MM.1S (cell line): Measurements from ENCODE around the gene SPATS2.

Experiments used
- DNase-seq: peaks from one replicate; pipeline ENCODE4 v3.0.0-alpha.2; 2015
- H2AFZ ChIP-seq: fragments of 300-600 bp; sonication (generic); 2 replicates; pipeline ENCODE4 v1.6.0; 2016; ENCODE audit warnings: antibody characterized with exemption, low read length
- H3F3A ChIP-seq: fragments of 300-600 bp; sonication (generic); 2 replicates; pipeline ENCODE4 v1.6.1; 2016; ENCODE audit warnings: mild to moderate bottlenecking, antibody characterized with exemption, low read length, moderate library complexity, mixed read lengths; ENCODE audit not compliant: insufficient read depth
- H3K27ac ChIP-seq: fragments of 300-600 bp; sonication (generic); 2 replicates; pipeline ENCODE4 v1.5.1; 2016; ENCODE audit warnings: mild to moderate bottlenecking, low read length
- H3K27me3 ChIP-seq: fragments of 300-600 bp; sonication (generic); replicated peaks from 2 replicates; pipeline ENCODE4 v1.6.0; 2016; ENCODE audit warnings: low read length; ENCODE audit not compliant: insufficient read depth
- H3K36me3 ChIP-seq: fragments of 300-600 bp; sonication (generic); replicated peaks from 2 replicates; pipeline ENCODE4 v1.6.1; 2016; ENCODE audit warnings: mild to moderate bottlenecking, low read length, mixed read lengths; ENCODE audit not compliant: insufficient read depth
- H3K4me1 ChIP-seq: fragments of 300-600 bp; sonication (generic); 2 replicates; pipeline ENCODE4 v1.6.1; 2016; ENCODE audit warnings: low read length, mixed read lengths
- H3K4me2 ChIP-seq: fragments of 300-600 bp; sonication (generic); 2 replicates; pipeline ENCODE4 v1.6.0; 2016; ENCODE audit warnings: low read depth, low read length
- H3K4me3 ChIP-seq: fragments of 300-600 bp; sonication (generic); 2 replicates; pipeline ENCODE4 v1.5.1; 2016; ENCODE audit warnings: low read length, mixed read lengths
- H3K79me2 ChIP-seq: fragments of 300-600 bp; sonication (generic); 2 replicates; pipeline ENCODE4 v1.6.1; 2016; ENCODE audit warnings: mixed run types, low read length, mixed read lengths
- H3K9ac ChIP-seq: fragments of 300-600 bp; sonication (generic); 2 replicates; pipeline ENCODE4 v1.6.1; 2016; ENCODE audit warnings: low read length, mixed read lengths
- H3K9me2 ChIP-seq: fragments of 300-600 bp; sonication (generic); replicated peaks from 2 replicates; pipeline ENCODE4 v1.6.1; 2016; ENCODE audit warnings: mild to moderate bottlenecking, low read length, mixed read lengths; ENCODE audit not compliant: insufficient read depth
- H3K9me3 ChIP-seq: fragments of 300-600 bp; sonication (generic); replicated peaks from 2 replicates; pipeline ENCODE4 v1.6.1; 2016; ENCODE audit warnings: mild to moderate bottlenecking, low read length, mixed read lengths; ENCODE audit not compliant: insufficient read depth
- H4K20me1 ChIP-seq: fragments of 300-600 bp; sonication (generic); 2 replicates; pipeline ENCODE4 v1.6.1; 2016; ENCODE audit warnings: mild to moderate bottlenecking, low read length, moderate library complexity, mixed read lengths; ENCODE audit not compliant: insufficient read depth
- CTCF ChIP-seq: fragments of 300-600 bp; sonication (generic); IDR thresholded peaks from 2 replicates; pipeline ENCODE4 v1.5.1; 2016; ENCODE audit warnings: antibody characterized with exemption, low read length, mixed read lengths
- EZH2 ChIP-seq: fragments of 300-600 bp; sonication (generic); optimal IDR thresholded peaks from 2 replicates; pipeline ENCODE3; 2017; ENCODE audit warnings: low read depth, mild to moderate bottlenecking, antibody characterized with exemption, low read length, mixed read lengths
- EZH2phosphoT487 ChIP-seq: fragments of 300-600 bp; sonication (generic); IDR thresholded peaks from 2 replicates; pipeline ENCODE4 v1.6.1; 2018; ENCODE audit warnings: antibody characterized with exemption, low read length

SPATS2 gene

GRCh38 chr12:49501895-49502294 lies 134.6 kb downstream of the SPATS2 start:
- Histone ChIP-seq H2AFZ (no peak overlapping the region), H3K27me3 (no peaks in the 10 kb centered on the region), H3K4me2 (peak overlapping the region; percentile 4; the same call in 1 of the 2 replicates), H3K9me2 (no peaks in the 10 kb centered on the region), H3K9me3 (no peaks in the 10 kb centered on the region), H3K36me3 (peaks cover 10% of the 10 kb centered on the region), H3K79me2 (peaks cover 32% of the 10 kb centered on the region), H3K4me3 (no peak overlapping the region), H3K27ac (peak overlapping the region; percentile 25; the same call in 1 of the 2 replicates), H3K9ac (no peak overlapping the region), H3F3A (peaks cover 13% of the 10 kb centered on the region), H3K4me1 (peaks cover 19% of the 10 kb centered on the region), H4K20me1 (no peaks in the 10 kb centered on the region)
- DNase-seq: peak; percentile 59
- TF ChIP-seq EZH2: no peak
- no peak for TF ChIP-seq CTCF
- no peak for TF ChIP-seq EZH2phosphoT487

DNA sequence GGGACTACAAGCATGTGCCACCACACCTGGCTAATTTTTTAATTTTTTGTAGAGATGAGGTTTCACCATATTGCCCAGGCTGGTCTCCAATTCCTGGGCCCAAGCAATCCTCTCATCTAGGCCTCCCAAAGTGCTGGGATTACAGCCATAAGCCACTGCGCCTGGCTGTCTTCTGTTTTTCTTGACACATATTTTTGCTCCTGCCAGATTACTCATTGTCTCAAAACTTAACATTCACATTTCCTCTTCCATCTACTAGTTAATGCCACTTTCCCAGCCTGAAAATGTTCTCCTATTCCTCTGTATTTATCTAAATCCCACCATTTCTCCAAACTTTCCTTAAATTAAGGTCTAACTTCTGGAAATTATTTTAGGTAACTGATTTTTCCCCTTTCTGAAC lies 135.3 kb downstream of the SPATS2 start:
- no peaks in the 10 kb centered on the region for H3K27me3 ChIP-seq
- TF ChIP-seq CTCF (no peak), EZH2 (no peak), EZH2phosphoT487 (no peak)
- no peak overlapping the region for H3K4me3 ChIP-seq
- H3K79me2 ChIP-seq: peaks cover 31% of the 10 kb centered on the region
- no peak overlapping the region; the same call in 1 of the 2 replicates for H3K27ac ChIP-seq
- no peak overlapping the region for H3K9ac ChIP-seq
- no peak overlapping the region for H3K4me2 ChIP-seq
- H4K20me1 ChIP-seq: no peaks in the 10 kb centered on the region
- H3K9me3 ChIP-seq: no peaks in the 10 kb centered on the region
- peaks cover 7% of the 10 kb centered on the region for H3K36me3 ChIP-seq
- DNase-seq: no peak
- H3K9me2 ChIP-seq: no peaks in the 10 kb centered on the region
- no peak overlapping the region for H2AFZ ChIP-seq
- H3K4me1 ChIP-seq: peaks cover 19% of the 10 kb centered on the region
- H3F3A ChIP-seq: peaks cover 13% of the 10 kb centered on the region

GRCh38 chr12:49503674-49504180 lies 136.5 kb downstream of the SPATS2 start:
- Histone ChIP-seq H3F3A (peaks cover 13% of the 10 kb centered on the region), H3K27ac (no peak overlapping the region)

More at GRCh38 chr12:49503674-49504180, 136.5 kb downstream of the SPATS2 start:
- Histone ChIP-seq H3K9me3 (no peaks in the 10 kb centered on the region), H3K36me3 (peaks cover 7% of the 10 kb centered on the region), H3K4me2 (no peak overlapping the region), H3K27me3 (no peaks in the 10 kb centered on the region), H3K79me2 (peaks cover 26% of the 10 kb centered on the region; the same call in 1 of the 2 replicates), H3K9ac (no peak overlapping the region), H3K4me3 (no peak overlapping the region), H3K4me1 (peaks cover 19% of the 10 kb centered on the region), H4K20me1 (no peaks in the 10 kb centered on the region), H3K9me2 (no peaks in the 10 kb centered on the region), H2AFZ (no peak overlapping the region)
- TF ChIP-seq EZH2 (no peak), EZH2phosphoT487 (no peak), CTCF (no peak)
- no peak for DNase-seq
